ENCODE measurements around the gene CTDSPL. TPM values are rescaled to one million over a fixed set of nuclear protein-coding genes. Genes with fewer than 3 reads are reported as not detected.

The CTDSPL gene
- total and polyA plus RNA-seq, 2 of the 13 experiments (the other 11 are each of a cell fraction or from before 2014, with no cell fraction given) = 26.1 to 142 TPM

GRCh38 chr3:38009807-38010591 is 148.3 kb downstream of the CTDSPL start:
- Histone ChIP-seq H3K27ac (ENCODE audit: extremely low read length, insufficient read depth, low read length) (no peak overlapping the region), H3K4me1 (ENCODE audit: insufficient read depth, low read length) (peaks cover 13% of the 10 kb centered on the region), H3K4me2 (ENCODE audit: low read depth, low read length) (no peak overlapping the region), H3K9ac (ENCODE audit: insufficient read depth, low read depth, low read length) (no peak overlapping the region), H3K36me3 (replicated peaks in 1 of 2; ENCODE audit: control insufficient read depth in 1 of 2, insufficient read depth in 2 of 2, low read length in 2 of 2) (no peaks in the 10 kb centered on the region; a peak in 2 of 5 replicates), H3K27me3 (ENCODE audit: control insufficient read depth in 1 of 2, insufficient read depth in 2 of 2, low read length in 2 of 2) (no peaks in the 10 kb centered on the region), H3K4me3 (replicated peaks in 1 of 3; ENCODE audit: insufficient read depth in 1 of 3, low read depth in 2 of 3, low read length in 3 of 3) (no peak overlapping the region), H3K79me2 (ENCODE audit: insufficient read depth, low read length) (no peaks in the 10 kb centered on the region), H2AFZ (ENCODE audit: low read length) (no peak overlapping the region), H3K9me3 (ENCODE audit: low read length) (no peaks in the 10 kb centered on the region), H4K20me1 (ENCODE audit: insufficient read depth, low read length) (no peaks in the 10 kb centered on the region)
- ChIA-PET CTCF (ENCODE audit: low intra/inter-chr PET ratio, low total read pairs) (no interaction called here), POLR2A (no interaction called here)
- intact Hi-C loops (cut with micrococcal nuclease; ENCODE audit: unreplicated experiment) = no loop called here
- FAIRE-seq (no peak), DNase-seq (ENCODE audit: low spot score) (no peak), ATAC-seq (no peak)
- in situ Hi-C loops (cut with HindIII; ENCODE audit: extremely low pct_ligation_motif_present, low pct_unique_long_range_greater_than_20kb) = no loop called here
- 99% methylated on average over 14 of the region's 27 CpGs for WGBS (ENCODE audit: low lambda C conversion rate)
- BruUV-seq (replicated peaks) = no TSS peak
- TF ChIP-seq SKIL (CRISPR knock-in tag; IDR thresholded peaks at IDR 0.05; ENCODE audit: borderline replicate concordance) (no peak), SP140L (CRISPR knock-in tag; IDR thresholded peaks at IDR 0.05; ENCODE audit: borderline replicate concordance) (no peak), AGO2 (optimal IDR thresholded peaks at IDR 0.05; ENCODE audit: low read depth, low read length) (peak; percentile 55), CC2D1A (CRISPR knock-in tag; IDR thresholded peaks at IDR 0.05) (no peak), NR0B2 (CRISPR knock-in tag; IDR thresholded peaks at IDR 0.05) (no peak), ZZZ3 (CRISPR knock-in tag; IDR thresholded peaks at IDR 0.05; ENCODE audit: borderline replicate concordance) (no peak), YY1 (IDR thresholded peaks at IDR 0.05; ENCODE audit: insufficient read depth, insufficient replicate concordance, low read depth, low read length) (no peak), RBFOX2 (IDR thresholded peaks at IDR 0.05; ENCODE audit: low read depth, low read length) (0 out of 2 replicates have a peak, but pooled peaks have one; percentile 28), NCOR1 (IDR thresholded peaks at IDR 0.05; ENCODE audit: borderline replicate concordance, low read length) (no peak)
- TF ChIP-seq, protein P1, sequence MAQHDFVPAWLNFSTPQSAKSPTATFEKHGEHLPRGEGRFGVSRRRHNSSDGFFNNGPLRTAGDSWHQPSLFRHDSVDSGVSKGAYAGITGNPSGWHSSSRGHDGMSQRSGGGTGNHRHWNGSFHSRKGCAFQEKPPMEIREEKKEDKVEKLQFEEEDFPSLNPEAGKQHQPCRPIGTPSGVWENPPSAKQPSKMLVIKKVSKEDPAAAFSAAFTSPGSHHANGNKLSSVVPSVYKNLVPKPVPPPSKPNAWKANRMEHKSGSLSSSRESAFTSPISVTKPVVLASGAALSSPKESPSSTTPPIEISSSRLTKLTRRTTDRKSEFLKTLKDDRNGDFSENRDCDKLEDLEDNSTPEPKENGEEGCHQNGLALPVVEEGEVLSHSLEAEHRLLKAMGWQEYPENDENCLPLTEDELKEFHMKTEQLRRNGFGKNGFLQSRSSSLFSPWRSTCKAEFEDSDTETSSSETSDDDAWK (CRISPR knock-in tag; IDR thresholded peaks at IDR 0.05) = no peak

Measured in HepG2 (cell line).